GM12878 (cell line): ENCODE measurements around the gene PRPF18.

ENCODE experiments used
- EP300 ChIP-seq, 2 experiments: fragments of 150-350 bp in 1 of 2; IDR thresholded peaks; 2 replicates each; pipeline ENCODE4 v1.6.1; 2011 to 2012; ENCODE audit warnings: low read depth in 2 of 2, low read length in 2 of 2, borderline replicate concordance in 1 of 2, improper control_type of control experiment in 1 of 2, inconsistent platforms in 1 of 2; ENCODE audit not compliant: control insufficient read depth in 1 of 2
- NFIC ChIP-seq: IDR thresholded peaks from 2 replicates; pipeline ENCODE4 v1.6.1; 2012; ENCODE audit warnings: low read depth, mild to moderate bottlenecking, inconsistent platforms, low read length, moderate library complexity
- POLR2AphosphoS5 ChIP-seq: IDR thresholded peaks from 2 replicates; pipeline ENCODE4 v1.6.1; 2011; ENCODE audit warnings: mild to moderate bottlenecking, low read length, inconsistent platforms
- POU2F2 ChIP-seq: IDR thresholded peaks from 3 replicates; pipeline ENCODE4 v1.6.1; 2011; ENCODE audit warnings: low read depth, mild to moderate bottlenecking, low read length, borderline replicate concordance
- RAD51 ChIP-seq: fragments of 450-650 bp; IDR thresholded peaks from 2 replicates; pipeline ENCODE4 v1.6.1; 2016; ENCODE audit warnings: moderate library complexity, mild to moderate bottlenecking, inconsistent platforms
- SPI1 ChIP-seq: IDR thresholded peaks from 2 replicates; pipeline ENCODE4 v1.6.1; 2011; ENCODE audit warnings: low read depth, mild to moderate bottlenecking, low read length, moderate library complexity, borderline replicate concordance; ENCODE audit not compliant: insufficient read depth
- SREBF2 ChIP-seq: IDR thresholded peaks from 2 replicates; pipeline ENCODE4 v1.6.1; 2012; ENCODE audit warnings: mild to moderate bottlenecking, low read length
- YY1 ChIP-seq: IDR thresholded peaks from 2 replicates; pipeline ENCODE4 v1.6.1; 2011; ENCODE audit warnings: low read depth, mild to moderate bottlenecking, low read length
- TF ChIP-seq, protein P1 (sequence below), 3 experiments: IDR thresholded peaks in 2 of 3; conservative IDR thresholded peaks in 1 of 3; 2 replicates each; pipeline ENCODE4 v1.5.1; 2011; ENCODE audit warnings: low read depth in 3 of 3, low read length in 3 of 3, mild to moderate bottlenecking in 3 of 3, control low read depth in 2 of 3, moderate library complexity in 2 of 3, inconsistent platforms in 1 of 3, mixed read lengths in 1 of 3; ENCODE audit not compliant: control insufficient read depth in 2 of 3, insufficient read depth in 1 of 3; ENCODE audit errors: extremely low read depth in 1 of 3
- TF ChIP-seq, protein P2 (sequence below): fragments of 450-650 bp; IDR thresholded peaks from 2 replicates; pipeline ENCODE4 v1.6.1; 2017; ENCODE audit warnings: antibody characterized with exemption, mild to moderate bottlenecking, moderate library complexity
- TF ChIP-seq, protein P3 (sequence below): fragments of 150-350 bp; IDR thresholded peaks from 2 replicates; pipeline ENCODE4 v1.6.1; 2016; ENCODE audit warnings: low read depth, low read length

DNA sequence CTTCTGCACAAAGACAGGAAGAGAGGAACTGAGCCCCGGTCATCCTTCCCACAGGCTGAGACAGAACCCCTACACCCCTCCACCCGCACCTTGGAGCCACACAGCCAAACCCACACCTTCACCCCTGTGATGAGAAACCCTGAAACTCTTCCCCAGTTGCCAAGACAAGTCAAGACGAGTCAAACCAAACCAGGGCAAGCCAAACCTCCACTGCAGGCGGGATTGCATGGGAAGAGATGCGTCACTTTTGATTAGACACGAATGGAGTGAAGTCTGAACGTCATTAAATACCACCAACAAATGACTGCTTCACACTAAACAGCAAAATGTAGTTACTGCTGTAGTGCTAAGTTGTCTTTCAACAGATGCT is 73.8 kb downstream of the PRPF18 start:
- TF ChIP-seq NFIC (no peak), EP300 (IDR thresholded peaks at IDR 0.05; ENCODE audit: borderline replicate concordance in 1 of 2, control insufficient read depth in 1 of 2, low read depth in 2 of 2, low read length in 2 of 2) (no peak), SPI1 (peak; percentile 19; the same call in 1 of the 2 replicates), RAD51 (no peak), YY1 (no peak), POLR2AphosphoS5 (no peak), SREBF2 (no peak), POU2F2 (no peak)
- TF ChIP-seq, protein P1, sequence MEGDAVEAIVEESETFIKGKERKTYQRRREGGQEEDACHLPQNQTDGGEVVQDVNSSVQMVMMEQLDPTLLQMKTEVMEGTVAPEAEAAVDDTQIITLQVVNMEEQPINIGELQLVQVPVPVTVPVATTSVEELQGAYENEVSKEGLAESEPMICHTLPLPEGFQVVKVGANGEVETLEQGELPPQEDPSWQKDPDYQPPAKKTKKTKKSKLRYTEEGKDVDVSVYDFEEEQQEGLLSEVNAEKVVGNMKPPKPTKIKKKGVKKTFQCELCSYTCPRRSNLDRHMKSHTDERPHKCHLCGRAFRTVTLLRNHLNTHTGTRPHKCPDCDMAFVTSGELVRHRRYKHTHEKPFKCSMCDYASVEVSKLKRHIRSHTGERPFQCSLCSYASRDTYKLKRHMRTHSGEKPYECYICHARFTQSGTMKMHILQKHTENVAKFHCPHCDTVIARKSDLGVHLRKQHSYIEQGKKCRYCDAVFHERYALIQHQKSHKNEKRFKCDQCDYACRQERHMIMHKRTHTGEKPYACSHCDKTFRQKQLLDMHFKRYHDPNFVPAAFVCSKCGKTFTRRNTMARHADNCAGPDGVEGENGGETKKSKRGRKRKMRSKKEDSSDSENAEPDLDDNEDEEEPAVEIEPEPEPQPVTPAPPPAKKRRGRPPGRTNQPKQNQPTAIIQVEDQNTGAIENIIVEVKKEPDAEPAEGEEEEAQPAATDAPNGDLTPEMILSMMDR (IDR thresholded peaks at IDR 0.05 in 2 of 3, conservative IDR thresholded peaks at IDR 0.05 in 1 of 3; ENCODE audit: control insufficient read depth in 2 of 3, extremely low read depth in 1 of 3, insufficient read depth in 1 of 3, low read depth in 3 of 3, low read length in 3 of 3): no peak
- TF ChIP-seq, protein P2, sequence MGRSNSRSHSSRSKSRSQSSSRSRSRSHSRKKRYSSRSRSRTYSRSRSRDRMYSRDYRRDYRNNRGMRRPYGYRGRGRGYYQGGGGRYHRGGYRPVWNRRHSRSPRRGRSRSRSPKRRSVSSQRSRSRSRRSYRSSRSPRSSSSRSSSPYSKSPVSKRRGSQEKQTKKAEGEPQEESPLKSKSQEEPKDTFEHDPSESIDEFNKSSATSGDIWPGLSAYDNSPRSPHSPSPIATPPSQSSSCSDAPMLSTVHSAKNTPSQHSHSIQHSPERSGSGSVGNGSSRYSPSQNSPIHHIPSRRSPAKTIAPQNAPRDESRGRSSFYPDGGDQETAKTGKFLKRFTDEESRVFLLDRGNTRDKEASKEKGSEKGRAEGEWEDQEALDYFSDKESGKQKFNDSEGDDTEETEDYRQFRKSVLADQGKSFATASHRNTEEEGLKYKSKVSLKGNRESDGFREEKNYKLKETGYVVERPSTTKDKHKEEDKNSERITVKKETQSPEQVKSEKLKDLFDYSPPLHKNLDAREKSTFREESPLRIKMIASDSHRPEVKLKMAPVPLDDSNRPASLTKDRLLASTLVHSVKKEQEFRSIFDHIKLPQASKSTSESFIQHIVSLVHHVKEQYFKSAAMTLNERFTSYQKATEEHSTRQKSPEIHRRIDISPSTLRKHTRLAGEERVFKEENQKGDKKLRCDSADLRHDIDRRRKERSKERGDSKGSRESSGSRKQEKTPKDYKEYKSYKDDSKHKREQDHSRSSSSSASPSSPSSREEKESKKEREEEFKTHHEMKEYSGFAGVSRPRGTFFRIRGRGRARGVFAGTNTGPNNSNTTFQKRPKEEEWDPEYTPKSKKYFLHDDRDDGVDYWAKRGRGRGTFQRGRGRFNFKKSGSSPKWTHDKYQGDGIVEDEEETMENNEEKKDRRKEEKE: no peak
- TF ChIP-seq, protein P3, sequence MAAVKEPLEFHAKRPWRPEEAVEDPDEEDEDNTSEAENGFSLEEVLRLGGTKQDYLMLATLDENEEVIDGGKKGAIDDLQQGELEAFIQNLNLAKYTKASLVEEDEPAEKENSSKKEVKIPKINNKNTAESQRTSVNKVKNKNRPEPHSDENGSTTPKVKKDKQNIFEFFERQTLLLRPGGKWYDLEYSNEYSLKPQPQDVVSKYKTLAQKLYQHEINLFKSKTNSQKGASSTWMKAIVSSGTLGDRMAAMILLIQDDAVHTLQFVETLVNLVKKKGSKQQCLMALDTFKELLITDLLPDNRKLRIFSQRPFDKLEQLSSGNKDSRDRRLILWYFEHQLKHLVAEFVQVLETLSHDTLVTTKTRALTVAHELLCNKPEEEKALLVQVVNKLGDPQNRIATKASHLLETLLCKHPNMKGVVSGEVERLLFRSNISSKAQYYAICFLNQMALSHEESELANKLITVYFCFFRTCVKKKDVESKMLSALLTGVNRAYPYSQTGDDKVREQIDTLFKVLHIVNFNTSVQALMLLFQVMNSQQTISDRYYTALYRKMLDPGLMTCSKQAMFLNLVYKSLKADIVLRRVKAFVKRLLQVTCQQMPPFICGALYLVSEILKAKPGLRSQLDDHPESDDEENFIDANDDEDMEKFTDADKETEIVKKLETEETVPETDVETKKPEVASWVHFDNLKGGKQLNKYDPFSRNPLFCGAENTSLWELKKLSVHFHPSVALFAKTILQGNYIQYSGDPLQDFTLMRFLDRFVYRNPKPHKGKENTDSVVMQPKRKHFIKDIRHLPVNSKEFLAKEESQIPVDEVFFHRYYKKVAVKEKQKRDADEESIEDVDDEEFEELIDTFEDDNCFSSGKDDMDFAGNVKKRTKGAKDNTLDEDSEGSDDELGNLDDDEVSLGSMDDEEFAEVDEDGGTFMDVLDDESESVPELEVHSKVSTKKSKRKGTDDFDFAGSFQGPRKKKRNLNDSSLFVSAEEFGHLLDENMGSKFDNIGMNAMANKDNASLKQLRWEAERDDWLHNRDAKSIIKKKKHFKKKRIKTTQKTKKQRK: no peak
